NCI-H2107 (cell line): ENCODE data around the gene SGMS2.

ENCODE experiments used
- DNase-seq: peaks from one replicate; lab custom pipeline; 2025; lab: John Stamatoyannopoulos, UW

Gene SGMS2

GRCh38 chr4:107828315-107829090 lies 3.8 kb downstream of the SGMS2 start:
- DNase-seq, result no peak

GRCh38 chr4:107831140-107831539 lies 6.4 kb downstream of the SGMS2 start:
- DNase-seq, result no peak

- DNase-seq, result no peak
Observed at GRCh38 chr4:107832275-107832807, 7.6 kb downstream of the SGMS2 start.

GRCh38 chr4:107834241-107834794 lies 9.6 kb downstream of the SGMS2 start:
- DNase-seq, result no peak

GRCh38 chr4:107835406-107835805 lies 10.7 kb downstream of the SGMS2 start:
- DNase-seq, result no peak

GRCh38 chr4:107837317-107837716 lies 12.6 kb downstream of the SGMS2 start:
- no peak for DNase-seq

GRCh38 chr4:107837776-107838618 lies 13.3 kb downstream of the SGMS2 start:
- DNase-seq, result no peak

- DNase-seq, result no peak
Observed at GRCh38 chr4:107838861-107839565, 14.3 kb downstream of the SGMS2 start.

GRCh38 chr4:107843391-107843790 lies 18.7 kb downstream of the SGMS2 start:
- DNase-seq, result no peak

GRCh38 chr4:107845681-107846080 lies 20.9 kb downstream of the SGMS2 start:
- no peak for DNase-seq

GRCh38 chr4:107850438-107850837 lies 25.7 kb downstream of the SGMS2 start:
- DNase-seq, result no peak

GRCh38 chr4:107853444-107854355 lies 29.0 kb downstream of the SGMS2 start:
- no peak for DNase-seq

GRCh38 chr4:107854356-107855022 lies 29.8 kb downstream of the SGMS2 start:
- no peak for DNase-seq

- no peak for DNase-seq
Observed at GRCh38 chr4:107855723-107856122, 31.0 kb downstream of the SGMS2 start.

- no peak for DNase-seq
Observed at GRCh38 chr4:107856901-107857300, 32.2 kb downstream of the SGMS2 start.

GRCh38 chr4:107857741-107858140 lies 33.0 kb downstream of the SGMS2 start:
- no peak for DNase-seq

GRCh38 chr4:107858158-107858742 lies 33.5 kb downstream of the SGMS2 start:
- no peak for DNase-seq

- DNase-seq, result no peak
Observed at GRCh38 chr4:107862658-107863057, 37.9 kb downstream of the SGMS2 start.

- DNase-seq, result no peak
Observed at GRCh38 chr4:107863416-107863815, 38.7 kb downstream of the SGMS2 start.

GRCh38 chr4:107863850-107864371 lies 39.2 kb downstream of the SGMS2 start:
- no peak for DNase-seq
